Panc1 (cell line): ENCODE results near the gene AIG1.

ENCODE experiments used
- CTCF ChIP-seq: fragments of 450-650 bp; IDR thresholded peaks from 2 replicates; pipeline ENCODE4 v1.5.1; 2017; ENCODE audit warnings: mild to moderate bottlenecking
- POLR2AphosphoS5 ChIP-seq: IDR thresholded peaks from 2 replicates; pipeline ENCODE4 v1.6.1; 2012; ENCODE audit warnings: mild to moderate bottlenecking, low read depth, low read length, moderate library complexity
- SIN3A ChIP-seq: IDR thresholded peaks from 2 replicates; pipeline ENCODE4 v1.6.1; 2012; ENCODE audit warnings: low read depth, mild to moderate bottlenecking, low read length, moderate library complexity, borderline replicate concordance; ENCODE audit not compliant: insufficient read depth
- TCF7L2 ChIP-seq: IDR thresholded peaks from 2 replicates; pipeline ENCODE4 v1.6.1; 2011; ENCODE audit warnings: mild to moderate bottlenecking, low read depth, low read length, inconsistent platforms

DNA sequence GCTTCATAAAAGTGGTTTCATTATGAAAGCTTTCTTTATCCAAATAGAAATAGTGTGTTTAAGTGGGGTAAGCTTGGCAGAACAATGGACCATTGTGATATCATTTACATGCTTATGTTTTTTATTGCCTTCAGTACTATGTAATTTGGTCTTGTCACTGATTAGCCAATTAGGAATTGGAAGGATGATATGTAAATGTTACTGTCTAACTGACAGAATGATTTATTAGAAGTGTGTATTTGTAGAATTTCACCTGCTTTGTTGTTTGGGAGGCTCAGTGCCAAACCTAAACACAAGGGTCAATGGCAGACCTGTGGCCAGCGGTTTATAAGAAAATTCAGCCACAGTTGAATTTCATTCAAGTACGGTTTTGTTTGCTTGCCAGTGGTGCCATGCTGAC, 39.0 kb downstream of the AIG1 start:
- no peak for TF ChIP-seq CTCF
- TF ChIP-seq POLR2AphosphoS5, result no peak
- TF ChIP-seq TCF7L2, result no peak
- no peak for TF ChIP-seq SIN3A
